Ishikawa (cell line): ENCODE measurements around the gene EFHB.

Experiments used
- CEBPB ChIP-seq: IDR thresholded peaks from 2 replicates; pipeline ENCODE4 v1.6.1; 2012
- CREB1 ChIP-seq: IDR thresholded peaks from 2 replicates; pipeline ENCODE4 v1.6.1; 2012; ENCODE audit warnings: low read depth
- EGR1 ChIP-seq: IDR thresholded peaks from 2 replicates; pipeline ENCODE4 v1.6.1; 2012
- EP300 ChIP-seq: IDR thresholded peaks from 2 replicates; pipeline ENCODE4 v1.6.1; 2012; ENCODE audit warnings: borderline replicate concordance
- FOXM1 ChIP-seq: IDR thresholded peaks from 2 replicates; pipeline ENCODE4 v1.6.1; 2012; ENCODE audit warnings: low read depth, borderline replicate concordance
- NFIC ChIP-seq: IDR thresholded peaks from 2 replicates; pipeline ENCODE4 v1.6.1; 2012
- RAD21 ChIP-seq: IDR thresholded peaks from 2 replicates; pipeline ENCODE4 v1.6.1; 2012; ENCODE audit warnings: low read depth
- REST ChIP-seq: IDR thresholded peaks from 2 replicates; pipeline ENCODE4 v1.6.1; 2012; ENCODE audit warnings: low read depth, mild to moderate bottlenecking
- TAF1 ChIP-seq: IDR thresholded peaks from 2 replicates; pipeline ENCODE4 v1.6.1; 2012; ENCODE audit warnings: low read depth, mild to moderate bottlenecking
- TEAD4 ChIP-seq: IDR thresholded peaks from 2 replicates; pipeline ENCODE4 v1.6.1; 2012
- USF1 ChIP-seq: IDR thresholded peaks from 2 replicates; pipeline ENCODE4 v1.6.1; 2012
- YY1 ChIP-seq: IDR thresholded peaks from 2 replicates; pipeline ENCODE4 v1.6.1; 2012; ENCODE audit warnings: low read depth
- ZBTB7A ChIP-seq: IDR thresholded peaks from 2 replicates; pipeline ENCODE4 v1.6.1; 2012; ENCODE audit warnings: low read depth
- TF ChIP-seq, protein P1 (sequence below): IDR thresholded peaks from 2 replicates; pipeline ENCODE4 v1.6.1; 2012

GRCh38 chr3:19946832-19947548, 13.0 kb upstream of the EFHB start, which contains the start of gene RAB5A:
- TF ChIP-seq YY1 (peak; percentile 87), NFIC (no peak), CEBPB (no peak), RAD21 (no peak), TAF1 (peak; percentile 50; the same call in 1 of the 2 replicates), EP300 (no peak; the same call in 1 of the 2 replicates), EGR1 (no peak), FOXM1 (no peak), ZBTB7A (no peak; the same call in 1 of the 2 replicates), REST (no peak), TEAD4 (peak; percentile 14; the same call in 1 of the 2 replicates), USF1 (peak; percentile 96), CREB1 (peak; percentile 91)
- TF ChIP-seq, protein P1, sequence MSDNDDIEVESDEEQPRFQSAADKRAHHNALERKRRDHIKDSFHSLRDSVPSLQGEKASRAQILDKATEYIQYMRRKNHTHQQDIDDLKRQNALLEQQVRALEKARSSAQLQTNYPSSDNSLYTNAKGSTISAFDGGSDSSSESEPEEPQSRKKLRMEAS = peak; percentile 58
